ENCODE results near the gene TRA2B. TPM values are rescaled to one million over a fixed set of nuclear protein-coding genes. Genes with fewer than 3 reads are reported as not detected.
A peak's percentile ranks its signal among the peaks of the same experiment; 100 is the strongest.
"Not testable (repeated sequence)": the region's sequence is repeated elsewhere in the genome, so short reads cannot be mapped to it uniquely, and the experiment has no call there.

Gene TRA2B
- polyA plus RNA-seq, 3 donors from 2014 or later = 133 to 223 (median 191) TPM

GRCh38 chr3:185912512-185912911 lies 25.3 kb downstream of the TRA2B start:
- no peak for DNase-seq
- peaks cover 6 to 25% of the 10 kb centered on the region in 2 donors for H3K4me1 Mint-ChIP-seq
- H3K27me3 Mint-ChIP-seq (ENCODE audit: low read depth in 3 of 3) = peaks cover 10 to 18% (median 11%) of the 10 kb centered on the region in 3 donors
- peak overlapping the region in 2 of 6 donors; percentile 4 to 55 for H3K27ac Mint-ChIP-seq
- no peaks in the 10 kb centered on the region for H3K9me3 Mint-ChIP-seq
- H3K4me3 Mint-ChIP-seq = no peak overlapping the region
- H3K36me3 Mint-ChIP-seq = peaks cover 0 to 18% (median 12%) of the 10 kb centered on the region in 3 donors

GRCh38 chr3:185911076-185911448 lies 26.8 kb downstream of the TRA2B start:
- peaks cover 0 to 10% (median 6%) of the 10 kb centered on the region in 3 donors for H3K36me3 Mint-ChIP-seq
- H3K27me3 Mint-ChIP-seq (ENCODE audit: low read depth in 3 of 3) = peaks cover 12 to 18% (median 14%) of the 10 kb centered on the region in 3 donors
- H3K27ac Mint-ChIP-seq = peak overlapping the region in 5 of 6 donors; percentile 41 to 75 (median 63)
- H3K4me3 Mint-ChIP-seq, DNase-seq, H3K9me3 Mint-ChIP-seq: not testable (repeated sequence)
- peaks cover 6 to 17% of the 10 kb centered on the region in 2 donors for H3K4me1 Mint-ChIP-seq

GRCh38 chr3:185910322-185911075 lies 27.3 kb downstream of the TRA2B start:
- not testable (repeated sequence) for H3K4me3 Mint-ChIP-seq, H3K9me3 Mint-ChIP-seq, DNase-seq, H3K36me3 Mint-ChIP-seq
- H3K27me3 Mint-ChIP-seq (ENCODE audit: low read depth in 3 of 3) = peaks cover 11 to 18% (median 14%) of the 10 kb centered on the region in 3 donors
- peaks cover 6 to 17% of the 10 kb centered on the region in 2 donors for H3K4me1 Mint-ChIP-seq
- H3K27ac Mint-ChIP-seq = peak overlapping the region in 5 of 6 donors; percentile 17 to 75 (median 63)

- H3K4me1 Mint-ChIP-seq = peaks cover 6 to 17% of the 10 kb centered on the region in 2 donors
- peak overlapping the region in 4 of 6 donors; percentile 45 to 65 (median 60) for H3K27ac Mint-ChIP-seq
Measured at GRCh38 chr3:185909913-185910312, 27.9 kb downstream of the TRA2B start.

GRCh38 chr3:185900228-185900627 lies 37.6 kb downstream of the TRA2B start:
- Mint-ChIP-seq H3K27ac (no peak overlapping the region), H3K4me1 (no peaks in the 10 kb centered on the region), H3K27me3 (ENCODE audit: low read depth in 3 of 3) (peaks cover 2 to 4% (median 3%) of the 10 kb centered on the region in 3 donors), H3K36me3 (peaks cover 0 to 3% (median 0%) of the 10 kb centered on the region in 3 donors), H3K9me3 (peaks cover 0 to 2% (median 0%) of the 10 kb centered on the region in 6 donors), H3K4me3 (no peak overlapping the region)
- DNase-seq = no peak

More at GRCh38 chr3:185909913-185910312, 27.9 kb downstream of the TRA2B start:
- peaks cover 11 to 15% (median 13%) of the 10 kb centered on the region in 3 donors for H3K27me3 Mint-ChIP-seq (ENCODE audit: low read depth in 3 of 3)
- not testable (repeated sequence) for H3K9me3 Mint-ChIP-seq, H3K36me3 Mint-ChIP-seq, H3K4me3 Mint-ChIP-seq, DNase-seq

- H3K4me3 Mint-ChIP-seq = no peak overlapping the region
- no peak overlapping the region for H3K27ac Mint-ChIP-seq
Measured at GRCh38 chr3:185896636-185897035, 41.2 kb downstream of the TRA2B start.

GRCh38 chr3:185887066-185887465 lies 50.7 kb downstream of the TRA2B start:
- Mint-ChIP-seq H3K27me3 (ENCODE audit: low read depth in 3 of 3) (peaks cover 0 to 4% (median 2%) of the 10 kb centered on the region in 3 donors), H3K36me3 (no peaks in the 10 kb centered on the region), H3K4me1 (no peaks in the 10 kb centered on the region), H3K9me3 (no peaks in the 10 kb centered on the region), H3K4me3 (no peak overlapping the region), H3K27ac (no peak overlapping the region)
- no peak for DNase-seq

More at GRCh38 chr3:185896636-185897035, 41.2 kb downstream of the TRA2B start:
- Mint-ChIP-seq H3K4me1 (no peaks in the 10 kb centered on the region), H3K9me3 (peaks cover 0 to 2% (median 0%) of the 10 kb centered on the region in 6 donors), H3K36me3 (peaks cover 0 to 3% (median 0%) of the 10 kb centered on the region in 3 donors), H3K27me3 (ENCODE audit: low read depth in 3 of 3) (peaks cover 1 to 4% (median 2%) of the 10 kb centered on the region in 3 donors)
- no peak for DNase-seq

GRCh38 chr3:185884641-185885040 lies 53.2 kb downstream of the TRA2B start:
- no peak overlapping the region for H3K27ac Mint-ChIP-seq
- DNase-seq = no peak
- no peaks in the 10 kb centered on the region for H3K4me1 Mint-ChIP-seq
- H3K36me3 Mint-ChIP-seq = no peaks in the 10 kb centered on the region
- no peaks in the 10 kb centered on the region for H3K9me3 Mint-ChIP-seq
- H3K27me3 Mint-ChIP-seq (ENCODE audit: low read depth in 3 of 3) = peaks cover 4 to 8% (median 6%) of the 10 kb centered on the region in 3 donors
- H3K4me3 Mint-ChIP-seq = no peak overlapping the region

GRCh38 chr3:185881926-185882325 lies 55.9 kb downstream of the TRA2B start:
- no peak for DNase-seq
- Mint-ChIP-seq H3K9me3 (no peaks in the 10 kb centered on the region), H3K36me3 (no peaks in the 10 kb centered on the region), H3K4me1 (no peaks in the 10 kb centered on the region), H3K27me3 (ENCODE audit: low read depth in 3 of 3) (peaks cover 2 to 8% (median 4%) of the 10 kb centered on the region in 3 donors), H3K27ac (peak overlapping the region in 1 of 6 donors; percentile 62), H3K4me3 (no peak overlapping the region)

GRCh38 chr3:185880600-185880999 lies 57.2 kb downstream of the TRA2B start:
- no peaks in the 10 kb centered on the region for H3K9me3 Mint-ChIP-seq

GRCh38 chr3:185878920-185879319 lies 58.9 kb downstream of the TRA2B start:
- no peak for DNase-seq
- no peak overlapping the region for H3K27ac Mint-ChIP-seq
- no peaks in the 10 kb centered on the region for H3K36me3 Mint-ChIP-seq
- H3K4me1 Mint-ChIP-seq = no peaks in the 10 kb centered on the region
- H3K9me3 Mint-ChIP-seq = no peaks in the 10 kb centered on the region
- no peak overlapping the region for H3K4me3 Mint-ChIP-seq
- H3K27me3 Mint-ChIP-seq (ENCODE audit: low read depth in 3 of 3) = peaks cover 2 to 8% (median 4%) of the 10 kb centered on the region in 3 donors

More at GRCh38 chr3:185880600-185880999, 57.2 kb downstream of the TRA2B start:
- Mint-ChIP-seq H3K4me3 (no peak overlapping the region), H3K4me1 (no peaks in the 10 kb centered on the region), H3K27ac (no peak overlapping the region), H3K27me3 (ENCODE audit: low read depth in 3 of 3) (peaks cover 2 to 6% (median 4%) of the 10 kb centered on the region in 3 donors), H3K36me3 (no peaks in the 10 kb centered on the region)
- no peak for DNase-seq

- H3K27ac Mint-ChIP-seq = no peak overlapping the region
Measured at GRCh38 chr3:185874119-185874518, 63.7 kb downstream of the TRA2B start.

GRCh38 chr3:185867650-185868049 lies 70.2 kb downstream of the TRA2B start:
- no peak overlapping the region for H3K4me3 Mint-ChIP-seq
- peaks cover 0 to 5% (median 5%) of the 10 kb centered on the region in 3 donors for H3K27me3 Mint-ChIP-seq (ENCODE audit: low read depth in 3 of 3)
- no peak for DNase-seq
- H3K9me3 Mint-ChIP-seq = no peaks in the 10 kb centered on the region
- H3K4me1 Mint-ChIP-seq = no peaks in the 10 kb centered on the region
- H3K36me3 Mint-ChIP-seq = no peaks in the 10 kb centered on the region
- no peak overlapping the region for H3K27ac Mint-ChIP-seq

More at GRCh38 chr3:185874119-185874518, 63.7 kb downstream of the TRA2B start:
- peaks cover 0 to 8% (median 0%) of the 10 kb centered on the region in 3 donors for H3K27me3 Mint-ChIP-seq (ENCODE audit: low read depth in 3 of 3)
- no peak for DNase-seq
- H3K4me3 Mint-ChIP-seq = no peak overlapping the region
- H3K9me3 Mint-ChIP-seq = no peaks in the 10 kb centered on the region
- no peaks in the 10 kb centered on the region for H3K36me3 Mint-ChIP-seq
- no peaks in the 10 kb centered on the region for H3K4me1 Mint-ChIP-seq

- Mint-ChIP-seq H3K4me3 (no peak overlapping the region), H3K4me1 (no peaks in the 10 kb centered on the region), H3K27me3 (ENCODE audit: low read depth in 3 of 3) (peaks cover 0 to 5% (median 4%) of the 10 kb centered on the region in 3 donors), H3K9me3 (no peaks in the 10 kb centered on the region), H3K27ac (no peak overlapping the region), H3K36me3 (no peaks in the 10 kb centered on the region)
- DNase-seq = no peak
Measured at GRCh38 chr3:185866995-185867394, 70.8 kb downstream of the TRA2B start.

All from immature natural killer cell (primary cell).